GM21528 (cell line): ENCODE data around the gene AKAP13.
A peak's percentile ranks its signal among the peaks of the same experiment; 100 is the strongest.
"Not testable (repeated sequence)": the region's sequence is repeated elsewhere in the genome, so short reads cannot be mapped to it uniquely, and the experiment has no call there.

Source experiments
- ATAC-seq: cut with Tn5 transposase; IDR thresholded peaks from one replicate; pipeline ENCODE4 v1.9.1; 2021; ENCODE audit warnings: mild to moderate bottlenecking, moderate library complexity; ENCODE audit not compliant: unreplicated experiment, low FRiP score

The AKAP13 gene

DNA sequence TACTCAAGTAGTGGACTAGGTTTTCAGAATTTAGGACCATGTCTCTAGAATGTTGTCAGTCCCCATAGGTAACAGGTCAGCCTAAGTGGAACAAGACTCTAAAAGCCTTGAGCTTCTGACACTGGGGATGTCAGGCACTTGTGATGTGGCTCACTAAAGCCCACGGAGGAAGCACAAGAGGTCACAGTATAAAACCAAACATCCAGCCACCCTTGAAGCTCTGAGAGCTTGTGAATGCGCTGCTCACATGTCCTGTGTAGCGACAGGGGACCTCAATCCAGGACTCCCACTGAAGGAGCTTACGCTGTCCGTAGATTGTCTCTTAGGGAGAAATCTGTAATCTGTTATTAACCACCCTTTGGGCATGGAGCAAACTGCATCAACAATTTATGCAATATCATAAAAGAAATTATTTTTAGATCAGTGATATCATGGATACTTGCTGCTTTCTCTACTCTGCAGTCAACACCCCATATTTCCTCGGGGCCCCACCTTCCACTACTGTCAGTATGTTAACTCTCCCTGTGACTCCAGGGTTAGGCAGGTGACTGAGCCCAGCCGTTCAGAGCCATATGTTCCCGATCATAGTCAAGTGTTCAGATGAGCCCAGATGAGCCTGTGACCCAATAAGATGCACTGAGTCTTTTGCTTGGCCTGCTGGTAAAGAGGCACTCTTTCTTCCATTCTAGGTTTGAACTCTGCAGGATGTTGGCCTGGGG, 32.2 kb upstream of the AKAP13 start:
- not testable (repeated sequence) for ATAC-seq

DNA sequence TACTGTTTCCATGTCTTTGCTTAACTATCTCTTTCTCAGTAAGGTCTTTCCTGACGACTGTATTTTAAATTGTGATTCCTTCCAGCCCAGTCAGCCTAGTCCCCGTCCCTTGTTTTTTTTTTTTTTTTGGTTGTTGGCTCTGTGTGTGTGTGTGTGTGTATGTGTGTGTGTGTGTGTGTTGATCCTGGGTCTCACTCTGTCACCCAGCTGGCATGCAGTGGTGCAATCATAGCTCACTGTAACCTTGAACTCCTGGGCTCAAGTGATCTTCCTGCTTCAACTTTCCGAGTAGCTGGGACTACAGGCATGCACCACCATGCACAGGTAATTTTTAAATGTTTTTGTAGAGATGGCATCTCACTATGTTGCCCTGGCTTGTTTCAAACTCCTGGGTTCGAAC, 31.3 kb upstream of the AKAP13 start:
- not testable (repeated sequence) for ATAC-seq

DNA sequence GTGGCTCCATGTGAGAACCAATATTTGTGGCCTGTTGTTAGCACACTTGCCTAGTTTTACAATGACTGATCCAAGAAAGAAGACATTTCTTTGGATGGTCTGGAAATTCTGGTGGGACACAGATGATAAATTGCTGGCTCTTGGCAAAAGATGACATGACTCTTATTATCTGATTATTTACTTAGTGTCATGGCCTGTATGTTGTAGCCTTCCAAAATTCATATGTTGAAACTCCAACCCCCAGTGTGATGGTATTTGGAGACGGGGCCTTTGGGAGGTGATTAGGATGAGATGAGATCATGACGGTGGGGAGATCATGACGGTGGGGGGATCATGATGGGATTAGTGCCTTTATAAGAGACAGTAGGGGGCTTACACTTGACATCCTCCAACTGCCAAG, 30.0 kb upstream of the AKAP13 start:
- no peak for ATAC-seq

DNA sequence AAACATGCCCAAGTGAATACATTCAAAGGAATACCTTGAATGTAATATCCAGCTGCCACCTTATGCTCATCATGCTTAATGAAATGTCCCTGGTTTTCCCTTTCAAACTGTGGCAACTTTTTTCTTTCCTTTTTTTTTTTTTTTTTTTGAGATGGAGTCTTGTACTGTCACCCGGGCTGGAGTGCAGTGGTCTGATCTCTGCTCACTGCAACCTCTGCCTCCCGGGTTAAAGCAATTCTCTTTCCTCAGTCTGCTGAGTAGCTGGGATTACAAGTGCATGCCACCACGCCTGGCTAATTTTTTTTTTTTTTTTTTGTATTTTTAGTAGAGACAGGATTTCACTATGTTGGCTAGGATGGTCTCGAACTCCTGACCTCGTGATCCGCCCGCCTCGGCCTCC, 28.9 kb upstream of the AKAP13 start:
- ATAC-seq = not testable (repeated sequence)

DNA sequence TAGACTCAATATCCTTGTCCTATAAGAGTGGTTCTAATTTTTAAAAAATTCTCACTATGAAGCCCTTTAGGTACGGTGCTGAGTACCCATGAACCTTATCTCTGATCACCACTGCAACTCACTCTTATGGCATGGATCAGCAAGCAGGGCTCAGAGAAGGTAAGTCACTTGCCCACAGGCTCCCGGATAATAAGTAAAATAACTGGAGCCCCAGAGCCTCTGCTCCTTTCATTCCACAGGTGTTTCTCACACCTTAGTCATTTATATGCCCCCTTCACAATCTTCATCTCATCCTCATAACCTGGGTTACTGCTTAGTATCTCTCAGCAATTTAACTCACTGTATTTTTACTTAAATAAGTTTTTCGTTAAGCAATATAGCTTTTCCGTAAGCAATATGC, 28.4 kb upstream of the AKAP13 start:
- no peak for ATAC-seq

DNA sequence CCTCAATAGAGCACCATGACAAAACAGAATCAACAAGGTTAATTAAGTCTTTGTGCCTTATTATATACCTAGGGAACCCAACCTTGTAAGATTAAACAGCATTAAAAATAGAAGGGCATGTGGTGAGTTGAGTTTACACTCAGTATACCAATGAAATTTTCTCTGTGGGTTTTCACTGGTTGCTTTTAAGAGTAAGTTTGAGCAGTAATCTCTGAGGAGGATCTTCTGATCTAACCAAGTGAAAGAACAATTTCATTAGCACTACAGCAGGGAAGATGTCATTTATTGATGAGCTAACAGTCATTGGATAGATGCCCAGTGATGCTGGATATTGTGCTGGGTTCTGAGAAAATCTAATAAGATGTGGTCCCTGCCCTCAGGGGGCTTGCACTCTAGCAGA, 26.9 kb upstream of the AKAP13 start:
- no peak for ATAC-seq

DNA sequence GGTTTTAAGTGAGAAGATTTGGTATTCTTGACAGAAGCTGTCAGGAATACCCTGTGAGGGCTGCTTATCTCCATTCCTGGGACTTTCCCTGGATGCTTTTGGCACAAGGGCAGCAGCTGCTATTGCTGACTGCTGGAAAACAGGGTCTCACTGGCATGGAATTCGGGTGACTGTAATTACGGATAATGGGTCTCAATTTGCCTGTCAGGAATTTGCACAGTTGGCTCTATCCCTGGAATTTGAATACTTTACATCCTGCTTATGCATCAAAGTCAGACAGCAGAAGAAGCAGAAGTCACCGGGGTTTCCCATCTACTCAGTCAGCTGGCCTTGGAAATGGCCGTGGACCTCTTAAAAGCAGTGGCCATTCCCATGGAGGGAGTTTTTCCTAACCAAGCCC, 25.9 kb upstream of the AKAP13 start:
- no peak for ATAC-seq

DNA sequence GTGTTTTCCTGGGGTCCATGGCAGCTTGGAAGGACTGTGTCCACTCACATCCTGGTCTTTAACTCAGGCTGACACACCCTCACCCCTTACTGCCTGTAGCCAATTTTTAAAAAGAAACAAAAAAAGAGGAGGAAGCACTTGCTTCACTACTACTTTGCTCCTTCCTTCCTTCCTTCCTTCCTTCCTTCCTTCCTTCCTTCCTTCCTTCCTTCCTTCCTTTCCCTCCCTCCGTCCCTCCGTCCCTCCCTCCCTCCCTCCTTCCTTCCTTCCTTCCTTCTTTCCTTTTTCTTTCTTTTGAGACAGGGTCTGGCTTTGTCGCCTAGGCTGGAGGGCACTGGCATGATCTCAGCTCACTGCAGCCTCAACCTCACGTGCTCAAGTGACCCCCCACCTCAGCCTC, 25.5 kb upstream of the AKAP13 start:
- ATAC-seq = no peak

DNA sequence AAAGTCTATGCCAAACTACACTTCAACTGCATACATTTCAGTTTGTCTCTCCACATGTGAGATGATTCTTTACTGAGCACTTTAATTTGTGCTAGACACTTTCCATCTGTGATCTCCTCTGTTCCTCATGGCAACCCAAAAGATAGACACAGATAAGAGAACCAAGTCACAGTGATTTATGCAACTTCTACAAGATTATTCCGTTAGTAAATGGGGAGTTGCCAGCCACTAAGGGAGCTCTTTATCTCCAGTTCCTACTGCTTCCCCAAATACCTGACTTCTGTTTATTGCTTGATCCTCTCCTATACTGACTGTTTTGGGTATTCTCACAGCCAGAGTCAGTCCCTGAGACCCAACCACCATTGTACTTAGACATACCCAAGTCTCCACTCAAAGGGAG, 24.1 kb upstream of the AKAP13 start:
- no peak for ATAC-seq

DNA sequence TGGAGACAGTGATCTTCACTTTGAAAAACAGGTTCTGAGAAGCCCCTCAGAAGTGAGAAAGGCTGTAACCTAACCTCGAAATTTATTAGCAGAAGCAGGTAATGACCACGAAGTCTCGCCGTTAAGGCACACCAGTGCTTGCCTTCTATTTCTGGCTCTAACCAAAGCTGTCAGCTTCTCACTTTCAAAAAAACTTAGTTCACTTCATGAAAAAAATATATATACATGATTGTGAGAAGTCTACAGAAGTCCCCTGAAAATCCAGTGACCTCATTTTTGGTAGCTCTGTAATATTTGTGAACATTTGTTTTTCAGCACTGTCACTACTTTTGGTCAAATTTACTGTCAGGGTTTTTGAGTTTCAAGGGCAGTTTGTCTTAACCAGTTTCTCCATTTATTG, 19.1 kb upstream of the AKAP13 start:
- peak; percentile 78 for ATAC-seq

DNA sequence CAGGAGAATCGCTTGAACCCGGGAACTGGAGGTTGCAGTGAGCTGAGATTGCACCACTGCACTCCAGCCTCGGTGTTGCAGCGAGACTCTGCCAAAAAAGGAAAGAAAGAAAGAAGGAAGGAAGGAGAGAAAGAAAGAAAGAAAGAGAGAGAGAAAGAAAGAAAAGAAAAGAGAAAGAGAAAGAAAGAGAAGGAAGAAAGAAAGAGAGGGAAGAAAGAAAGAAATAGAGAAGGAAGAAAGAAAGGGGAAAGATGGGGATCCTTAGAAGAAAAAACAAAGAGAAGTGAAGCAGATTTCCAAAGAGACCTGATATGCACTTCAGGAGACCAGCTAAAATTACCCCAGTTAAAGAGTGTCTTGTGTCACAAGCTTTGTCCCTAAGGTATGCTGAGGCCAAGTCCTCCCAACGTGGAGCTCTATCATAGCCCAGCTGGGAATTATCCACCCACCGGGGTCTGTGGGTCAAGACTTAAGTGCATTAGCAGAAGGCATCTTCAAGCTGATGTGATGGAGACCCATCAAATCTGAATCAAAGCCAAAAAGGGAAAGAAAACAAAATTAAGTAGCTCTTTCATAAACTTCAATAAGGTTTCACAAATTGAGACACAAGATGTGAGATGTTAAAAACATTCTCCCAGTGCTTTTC, 17.8 kb upstream of the AKAP13 start:
- no peak for ATAC-seq

DNA sequence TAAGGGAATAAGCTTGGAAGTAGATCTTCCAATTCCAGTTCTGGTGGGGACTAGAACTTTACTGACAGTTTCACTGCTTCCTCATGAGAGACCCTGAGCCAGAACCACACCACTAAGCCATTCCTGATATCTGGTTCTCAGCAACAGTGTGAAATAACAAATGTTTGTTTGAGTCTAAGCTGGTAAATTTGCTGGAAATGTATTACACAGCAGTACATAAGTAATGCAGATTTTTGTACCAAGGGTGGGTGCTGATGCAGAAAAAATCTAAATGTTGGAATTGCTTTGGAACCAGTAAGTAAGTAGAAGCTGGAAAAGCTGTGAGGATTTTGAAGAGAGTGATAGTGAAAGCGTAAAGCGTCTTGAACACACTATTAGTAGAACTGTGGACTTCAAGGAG, 14.4 kb upstream of the AKAP13 start:
- ATAC-seq = no peak

DNA sequence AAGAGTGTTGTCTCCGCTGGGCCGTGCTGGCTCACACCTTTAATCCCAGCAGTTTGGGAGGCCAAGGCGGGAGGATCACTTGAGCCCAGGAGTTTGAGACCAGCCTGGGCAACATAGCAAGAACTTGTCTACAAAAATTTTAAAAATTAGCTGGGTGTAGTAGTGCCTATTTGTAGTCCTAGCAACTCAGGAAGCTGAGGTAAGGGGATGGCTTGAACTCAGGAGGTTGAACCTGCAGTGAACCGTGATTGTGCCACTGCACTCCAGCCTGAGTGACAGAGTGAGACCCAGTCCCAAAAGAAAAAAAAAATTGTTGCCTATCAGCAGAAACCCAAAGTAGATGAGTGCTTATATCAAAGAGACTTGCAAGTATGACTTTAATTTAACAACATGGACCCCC, 12.7 kb upstream of the AKAP13 start:
- ATAC-seq = no peak

DNA sequence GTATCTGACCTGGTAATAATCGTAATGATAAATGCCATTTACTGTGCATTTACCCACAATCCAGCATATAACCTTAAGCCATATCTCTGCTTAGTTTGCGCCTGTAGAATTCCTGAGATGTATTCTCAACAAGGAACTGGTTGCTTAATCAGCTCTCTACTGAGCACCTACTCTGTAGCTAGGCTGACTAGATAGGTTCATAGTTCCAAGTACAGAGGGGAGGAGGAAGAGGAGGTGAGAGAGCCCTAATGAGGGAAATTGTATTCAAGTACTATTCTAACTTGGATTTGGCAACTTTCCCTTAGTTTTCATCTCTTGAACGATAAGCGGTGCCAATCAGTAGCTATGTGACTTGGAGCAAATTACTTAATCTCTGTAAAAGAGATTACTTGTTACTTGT, 5.6 kb upstream of the AKAP13 start:
- no peak for ATAC-seq

DNA sequence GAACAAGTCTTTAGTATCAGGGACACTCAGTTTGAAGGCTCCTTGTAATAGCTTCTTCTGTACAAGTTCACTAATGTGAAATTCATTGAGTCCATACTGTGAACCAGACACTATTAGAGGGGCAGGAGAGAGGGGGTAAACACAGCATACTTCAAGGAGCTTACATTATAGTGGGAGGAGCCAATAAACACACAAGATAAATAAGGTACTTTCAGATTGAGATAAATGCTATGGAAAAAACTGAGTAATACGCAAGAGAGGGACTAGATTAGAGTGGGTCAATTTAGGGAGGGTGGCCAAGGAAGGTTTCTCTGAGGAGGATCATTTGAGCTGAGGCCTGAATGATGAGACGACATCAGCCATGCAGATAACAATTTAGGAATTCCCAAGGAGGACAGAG, 3.1 kb upstream of the AKAP13 start:
- no peak for ATAC-seq

DNA sequence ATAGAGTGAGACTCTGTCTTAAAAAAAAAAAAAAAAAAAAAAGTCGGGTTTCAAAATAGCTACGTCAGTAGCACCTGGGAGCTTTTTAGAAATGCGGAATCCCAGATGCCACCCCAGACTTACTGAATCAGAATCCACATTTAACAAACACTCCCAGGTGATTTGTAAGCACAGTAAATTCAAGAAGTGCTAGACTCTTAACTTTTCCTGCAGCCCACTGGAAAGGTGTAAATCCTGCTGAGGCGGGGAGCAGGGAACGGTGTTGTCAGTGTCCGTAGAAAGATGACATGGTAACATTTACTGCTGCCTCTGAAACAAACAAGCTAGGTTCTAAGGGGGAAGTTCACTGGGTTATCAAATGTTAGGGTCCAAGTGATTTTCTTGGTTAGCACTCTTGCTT, 2.4 kb upstream of the AKAP13 start:
- no peak for ATAC-seq

DNA sequence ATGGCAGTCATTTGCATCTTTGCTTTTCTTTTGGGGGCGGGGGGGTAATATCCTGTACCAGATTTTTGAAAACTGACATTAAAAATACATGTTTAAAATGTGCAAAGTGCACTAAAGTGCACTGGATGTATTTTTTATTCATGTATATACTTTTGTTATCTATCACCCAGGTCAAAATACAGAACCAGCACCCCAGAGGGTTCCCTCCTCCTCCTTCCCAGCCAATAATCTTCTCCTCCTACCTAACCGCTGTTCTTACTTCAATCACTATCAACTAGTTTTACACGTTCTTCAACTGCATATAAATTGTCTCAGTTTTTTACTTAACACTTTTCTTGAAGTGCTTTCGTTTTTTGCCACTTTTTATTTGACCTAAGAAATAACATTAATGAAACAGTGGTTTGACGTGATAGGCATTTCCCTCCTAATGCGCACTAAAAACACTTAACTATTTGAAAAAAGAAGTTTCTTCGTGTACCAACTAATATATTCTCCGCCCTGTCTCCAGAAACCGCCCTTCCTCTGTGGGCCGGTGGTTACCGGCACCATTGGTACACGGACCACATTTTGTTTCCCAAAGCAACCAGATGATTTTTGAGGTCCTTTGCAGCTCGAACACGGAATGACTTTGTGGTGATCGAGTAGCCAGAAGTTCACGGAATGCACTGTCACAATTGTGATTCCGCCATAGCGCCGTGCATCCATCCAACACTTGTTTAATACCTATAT, 836 bp upstream of the AKAP13 start:
- ATAC-seq = no peak

DNA sequence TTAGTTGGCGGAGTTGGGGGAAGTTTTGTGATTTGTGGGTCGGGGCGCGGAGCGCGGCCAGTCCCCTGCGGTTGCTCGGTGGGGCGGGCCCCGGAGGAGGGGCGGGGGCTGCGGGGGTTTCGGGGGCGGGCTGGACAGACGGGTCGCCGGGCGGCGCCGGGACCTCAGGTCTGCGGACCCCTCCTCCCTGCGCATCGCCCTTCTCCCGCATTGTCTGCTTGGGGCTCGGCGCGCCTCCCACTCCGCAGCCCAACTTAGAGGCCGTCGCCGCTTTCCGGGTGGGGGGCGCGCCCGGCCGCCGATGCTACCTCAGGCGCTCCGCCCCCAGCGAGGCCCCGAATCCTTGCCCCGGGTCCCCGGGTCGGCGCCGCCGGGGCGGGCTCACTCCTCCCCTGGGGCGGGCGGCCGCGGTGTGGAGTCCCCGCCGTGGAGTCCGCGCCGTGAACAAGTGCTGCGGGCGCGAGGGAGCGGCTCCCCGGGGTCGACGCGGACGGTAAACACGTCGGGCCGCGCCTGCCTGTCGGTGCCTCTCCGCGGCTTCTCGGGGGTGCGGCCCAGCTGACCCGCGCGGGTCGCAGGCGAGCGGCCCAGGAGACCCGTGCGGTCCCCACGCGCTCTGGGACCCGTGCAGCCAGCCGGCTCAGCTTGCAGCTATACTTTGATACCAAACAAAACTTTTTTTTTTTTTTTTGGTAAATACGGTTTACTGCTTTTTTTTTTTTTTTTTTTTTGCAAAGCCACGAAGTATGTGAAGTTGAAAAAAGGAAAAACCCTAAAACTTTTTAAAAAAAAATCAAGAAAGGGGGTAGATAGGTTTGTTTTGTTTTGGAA, 624 bp downstream of the AKAP13 start:
- peak; percentile 45 for ATAC-seq

DNA sequence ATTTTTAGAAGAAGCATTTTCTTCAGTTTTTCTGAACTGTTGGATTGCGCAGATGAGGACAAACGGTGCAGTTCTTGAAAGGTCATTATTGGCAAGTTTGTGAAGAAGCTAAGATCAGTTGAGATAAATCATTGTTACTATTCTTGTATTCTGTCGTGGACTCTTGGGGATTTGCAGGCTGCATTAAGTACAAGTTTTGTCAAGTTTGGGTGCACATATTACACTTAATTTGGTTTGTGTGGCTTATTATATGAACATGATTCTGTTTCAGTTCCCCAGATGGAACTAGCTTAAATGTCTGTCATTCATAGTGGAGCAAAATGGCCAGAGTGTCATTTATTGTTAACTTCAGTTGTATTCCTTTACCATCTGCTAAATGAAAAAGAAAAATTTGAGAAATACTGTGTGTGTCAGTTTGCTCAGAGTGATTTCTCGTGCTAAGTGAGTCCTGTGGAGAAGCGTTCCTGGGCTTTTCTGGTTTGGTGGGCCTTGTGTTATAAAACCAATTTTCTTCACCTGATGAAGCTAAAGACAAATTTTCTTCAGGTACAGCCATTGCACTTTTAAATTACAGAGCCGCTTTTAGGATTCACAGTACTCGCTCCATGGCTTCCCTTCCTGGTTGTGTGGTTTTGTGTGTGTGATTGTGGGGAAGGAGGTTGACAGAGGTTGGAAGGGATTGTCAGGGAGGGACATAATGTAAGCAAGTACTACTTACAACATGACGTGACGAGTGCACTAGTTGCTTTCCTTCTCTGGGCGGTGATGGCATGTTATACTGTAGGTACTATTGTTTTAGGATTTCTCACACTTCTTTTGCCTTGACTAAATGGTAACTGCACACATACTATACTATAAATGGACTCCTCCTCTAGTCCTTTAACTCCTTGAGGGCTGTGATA, 1.7 kb downstream of the AKAP13 start:
- ATAC-seq = no peak

DNA sequence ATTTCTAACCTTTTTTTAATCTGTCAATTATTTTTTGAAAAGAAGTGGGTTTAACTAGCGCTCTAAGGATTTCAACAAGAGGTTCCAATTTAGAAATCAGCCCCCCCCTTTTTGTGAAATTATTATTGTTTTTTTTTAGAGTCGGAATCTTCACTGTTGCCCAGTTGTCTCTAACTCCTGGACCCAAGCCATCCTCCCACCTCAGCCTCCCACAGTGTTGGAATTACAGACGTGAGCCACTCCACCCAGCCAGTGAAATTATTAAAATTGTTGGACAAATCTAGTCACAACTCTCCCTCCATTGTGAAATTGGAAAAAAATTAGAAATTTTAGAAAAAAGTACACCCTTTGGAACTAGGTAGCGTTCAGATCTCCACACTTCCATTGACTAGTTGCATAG, 2.5 kb downstream of the AKAP13 start:
- no peak for ATAC-seq
